WTC11 (cell line): ENCODE measurements around the gene C2orf49. TPM values are rescaled to one million over a fixed set of nuclear protein-coding genes. Genes with fewer than 3 reads are reported as not detected.

Experiments used
- ATAC-seq: fragments of 200-7000 bp; cut with Tn5 transposase; 2 replicates; pipeline ENCODE4 v1.10.0; 2021; ENCODE audit warnings: mild to moderate bottlenecking, moderate library complexity
- CTCF ChIA-PET: fragments of 300-600 bp; sonication (Branson Sonifier 250); formaldehyde crosslinking; loops from one replicate; lab custom pipeline; 2021; ENCODE audit warnings: antibody characterized with exemption; lab: Charles Lee
- POLR2A ChIA-PET: fragments of 350-600 bp; sonication (Branson Sonifier 250); formaldehyde crosslinking; loops from one replicate; lab custom pipeline; 2021; ENCODE audit warnings: antibody characterized with exemption; lab: Charles Lee
- DNase-seq: peaks from one replicate; pipeline ENCODE4 v3.0.0; 2021; ENCODE audit warnings: low spot score
- H3K27ac Mint-ChIP-seq: 2 replicates; pipeline ENCODE4 v1.8.0; 2021; ENCODE audit warnings: mixed read lengths
- H3K27me3 Mint-ChIP-seq: 2 replicates; pipeline ENCODE4 v1.8.0; 2021; ENCODE audit warnings: low read depth, mild to moderate bottlenecking, moderate library complexity, mixed read lengths
- H3K36me3 Mint-ChIP-seq: 2 replicates; pipeline ENCODE4 v1.8.0; 2021; ENCODE audit warnings: mixed read lengths
- H3K4me1 Mint-ChIP-seq: 2 replicates; pipeline ENCODE4 v1.8.0; 2022; ENCODE audit warnings: mixed read lengths
- H3K4me3 Mint-ChIP-seq: 2 replicates; pipeline ENCODE4 v1.8.0; 2021; ENCODE audit warnings: mild to moderate bottlenecking, moderate library complexity, mixed read lengths
- H3K9me3 Mint-ChIP-seq: 2 replicates; pipeline ENCODE4 v1.8.0; 2021; ENCODE audit warnings: mixed read lengths
- ATF2 ChIP-seq: sonication (generic); formaldehyde crosslinking; IDR thresholded peaks from 2 replicates; pipeline ENCODE4 v1.8.1; 2022; ENCODE audit warnings: low read depth, missing genetic modification reagents, borderline replicate concordance
- CBFB ChIP-seq: sonication (generic); formaldehyde crosslinking; IDR thresholded peaks from 2 replicates; pipeline ENCODE4 v1.8.1; 2022; ENCODE audit warnings: mild to moderate bottlenecking, low read depth, missing genetic modification reagents
- CREM ChIP-seq: sonication (generic); formaldehyde crosslinking; IDR thresholded peaks from 2 replicates; pipeline ENCODE4 v1.8.1; 2022; ENCODE audit warnings: mild to moderate bottlenecking, missing genetic modification reagents, moderate library complexity
- E2F4 ChIP-seq: sonication (generic); formaldehyde crosslinking; IDR thresholded peaks from 2 replicates; pipeline ENCODE4 v1.8.1; 2022; ENCODE audit warnings: low read depth, mild to moderate bottlenecking, moderate library complexity, missing genetic modification reagents, borderline replicate concordance
- GRHL2 ChIP-seq: fragments of 250-450 bp; sonication (Bioruptor Pico); IDR thresholded peaks from 2 replicates; pipeline ENCODE4 v1.8.0; 2022; ENCODE audit warnings: mild to moderate bottlenecking, moderate library complexity; ENCODE audit not compliant: insufficient replicate concordance, severe bottlenecking
- GTF2I ChIP-seq: fragments of 250-450 bp; sonication (Bioruptor Pico); conservative IDR thresholded peaks from 2 replicates; pipeline ENCODE4 v1.4.0; 2021; ENCODE audit warnings: mild to moderate bottlenecking
- IRF1 ChIP-seq: sonication (generic); formaldehyde crosslinking; IDR thresholded peaks from 2 replicates; pipeline ENCODE4 v1.8.0; 2023; ENCODE audit warnings: missing genetic modification reagents
- KAT7 ChIP-seq: sonication (generic); formaldehyde crosslinking; IDR thresholded peaks from 2 replicates; pipeline ENCODE4 v1.8.1; 2023; ENCODE audit warnings: missing genetic modification reagents, mild to moderate bottlenecking, borderline replicate concordance
- MAX ChIP-seq: sonication (generic); formaldehyde crosslinking; IDR thresholded peaks from 2 replicates; pipeline ENCODE4 v1.8.0; 2022; ENCODE audit warnings: mild to moderate bottlenecking, missing genetic modification reagents
- MYBL2 ChIP-seq: sonication (generic); formaldehyde crosslinking; IDR thresholded peaks from 2 replicates; pipeline ENCODE4 v1.8.1; 2023; ENCODE audit warnings: mild to moderate bottlenecking, moderate library complexity, missing genetic modification reagents
- NFATC4 ChIP-seq: fragments of 250-450 bp; sonication (Bioruptor Pico); IDR thresholded peaks from 2 replicates; pipeline ENCODE4 v1.9.0; 2021; ENCODE audit warnings: mild to moderate bottlenecking
- NR3C1 ChIP-seq: sonication (generic); formaldehyde crosslinking; conservative IDR thresholded peaks from 2 replicates; pipeline ENCODE4 v1.8.1; 2023; ENCODE audit warnings: low read depth, mild to moderate bottlenecking, missing genetic modification reagents
- SMAD4 ChIP-seq: sonication (generic); formaldehyde crosslinking; IDR thresholded peaks from 2 replicates; pipeline ENCODE4 v1.8.0; 2022; ENCODE audit warnings: mild to moderate bottlenecking, missing genetic modification reagents
- SOX15 ChIP-seq: fragments of 250-450 bp; sonication (Bioruptor Pico); IDR thresholded peaks from 2 replicates; pipeline ENCODE4 v1.9.0; 2021; ENCODE audit warnings: mild to moderate bottlenecking
- SP1 ChIP-seq: sonication (generic); formaldehyde crosslinking; conservative IDR thresholded peaks from 2 replicates; pipeline ENCODE4 v1.8.1; 2022; ENCODE audit warnings: missing genetic modification reagents
- STAT6 ChIP-seq: sonication (generic); formaldehyde crosslinking; conservative IDR thresholded peaks from 2 replicates; pipeline ENCODE4 v1.8.1; 2023; ENCODE audit warnings: mild to moderate bottlenecking, low read depth, missing genetic modification reagents, moderate library complexity
- TP53 ChIP-seq: sonication (generic); formaldehyde crosslinking; IDR thresholded peaks from 2 replicates; pipeline ENCODE4 v1.8.1; 2023; ENCODE audit warnings: mild to moderate bottlenecking, missing genetic modification reagents
- USF1 ChIP-seq: sonication (generic); formaldehyde crosslinking; IDR thresholded peaks from 2 replicates; pipeline ENCODE4 v1.8.0; 2022; ENCODE audit warnings: mild to moderate bottlenecking, missing genetic modification reagents
- ZNF219 ChIP-seq: sonication (generic); formaldehyde crosslinking; IDR thresholded peaks from 2 replicates; pipeline ENCODE4 v1.8.0; 2023; ENCODE audit warnings: missing genetic modification reagents, mild to moderate bottlenecking, borderline replicate concordance
- ZNF317 ChIP-seq: sonication (generic); formaldehyde crosslinking; IDR thresholded peaks from 2 replicates; pipeline ENCODE4 v1.8.1; 2023; ENCODE audit warnings: low read depth, mild to moderate bottlenecking, moderate library complexity, missing genetic modification reagents, borderline replicate concordance
- ZNF532 ChIP-seq: fragments of 250-450 bp; sonication (Bioruptor Pico); IDR thresholded peaks from 2 replicates; pipeline ENCODE4 v1.9.0; 2021; ENCODE audit warnings: mild to moderate bottlenecking, borderline replicate concordance
- ZSCAN18 ChIP-seq: fragments of 250-450 bp; sonication (Bioruptor Pico); IDR thresholded peaks from 2 replicates; pipeline ENCODE4 v2.1.2; 2022; ENCODE audit warnings: mild to moderate bottlenecking, moderate library complexity
- total RNA-seq: library from RNA; stranded (reverse); gene quantifications from 3 replicates; pipeline ENCODE4 v1.2.3, GENCODE V29; 2021

C2orf49 gene
- total RNA-seq, 1 experiment from 2014 or later: 15.9 TPM

- TF ChIP-seq ATF2 (no peak), NFATC4 (CRISPR knock-in tag) (no peak), ZSCAN18 (CRISPR knock-in tag) (no peak)
Observed at GRCh38 chr2:105309147-105309545, 28.2 kb upstream of the C2orf49 start (continued).

GRCh38 chr2:105313877-105314276, 23.5 kb upstream of the C2orf49 start:
- no peaks in the 10 kb centered on the region for H3K36me3 Mint-ChIP-seq
- CTCF ChIA-PET: no interaction called here
- no peaks in the 10 kb centered on the region for H3K9me3 Mint-ChIP-seq

More at GRCh38 chr2:105313877-105314276, 23.5 kb upstream of the C2orf49 start:
- Mint-ChIP-seq H3K4me3 (no peak overlapping the region), H3K27me3 (no peaks in the 10 kb centered on the region), H3K4me1 (peaks cover 11% of the 10 kb centered on the region), H3K27ac (no peak overlapping the region)
- ATAC-seq: no peak
- no peak for DNase-seq
- POLR2A ChIA-PET: no interaction called here
- TF ChIP-seq ZNF317 (CRISPR knock-in tag) (no peak), IRF1 (CRISPR knock-in tag) (no peak), GTF2I (CRISPR knock-in tag) (no peak), SP1 (CRISPR knock-in tag) (no peak), NR3C1 (CRISPR knock-in tag) (no peak), E2F4 (CRISPR knock-in tag) (no peak), GRHL2 (CRISPR knock-in tag) (no peak), USF1 (CRISPR knock-in tag) (no peak), TP53 (CRISPR knock-in tag) (no peak), MYBL2 (CRISPR knock-in tag) (no peak), ZNF219 (no peak), KAT7 (CRISPR knock-in tag) (no peak), SOX15 (CRISPR knock-in tag) (no peak), STAT6 (CRISPR knock-in tag) (no peak), SMAD4 (no peak), CREM (CRISPR knock-in tag) (no peak), ZNF532 (CRISPR knock-in tag) (no peak), CBFB (CRISPR knock-in tag) (no peak), MAX (CRISPR knock-in tag) (no peak)
